ENCODE data around the gene MLLT6. TPM values are rescaled to one million over a fixed set of nuclear protein-coding genes. Genes with fewer than 3 reads are reported as not detected.
A peak's percentile ranks its signal among the peaks of the same experiment; 100 is the strongest.

Gene MLLT6
- total and polyA plus RNA-seq, 2 of the 13 experiments (the other 11 are each of a cell fraction or from before 2014, with no cell fraction given): 50.7 to 69.5 TPM

- TF ChIP-seq ZNF333 (CRISPR knock-in tag; IDR thresholded peaks at IDR 0.05; ENCODE audit: borderline replicate concordance): peak; percentile 59; the same call in 1 of the 2 replicates
- TF ChIP-seq ZNF512B (CRISPR knock-in tag; IDR thresholded peaks at IDR 0.05; ENCODE audit: borderline replicate concordance): no peak
- no peak; the same call in 1 of the 2 replicates for TF ChIP-seq THAP11 (CRISPR knock-in tag; IDR thresholded peaks at IDR 0.05)
- TF ChIP-seq IRX3 (CRISPR knock-in tag; IDR thresholded peaks at IDR 0.05; ENCODE audit: borderline replicate concordance, low read depth): no peak
- TF ChIP-seq ZNF10 (CRISPR knock-in tag; IDR thresholded peaks at IDR 0.05; ENCODE audit: borderline replicate concordance, low read depth): no peak
- TF ChIP-seq ATF6 (CRISPR knock-in tag; conservative IDR thresholded peaks at IDR 0.05): no peak
- TF ChIP-seq ZNF770 (CRISPR knock-in tag; IDR thresholded peaks at IDR 0.05): no peak
- TF ChIP-seq PAXIP1 (CRISPR knock-in tag; conservative IDR thresholded peaks at IDR 0.05): peak; percentile 62; the same call in 1 of the 2 replicates
- no peak for TF ChIP-seq RORA (CRISPR knock-in tag; IDR thresholded peaks at IDR 0.05)
- no peak for TF ChIP-seq ATF4 (CRISPR knock-in tag; IDR thresholded peaks at IDR 0.05)
- 0 out of 2 replicates have a peak, but pooled peaks have one; percentile 13 for TF ChIP-seq ZNF232 (CRISPR knock-in tag; IDR thresholded peaks at IDR 0.05; ENCODE audit: borderline replicate concordance)
- peak; percentile 67; the same call in 1 of the 2 replicates for TF ChIP-seq ZNF430 (CRISPR knock-in tag; IDR thresholded peaks at IDR 0.05)
- no peak for TF ChIP-seq SIX1 (CRISPR knock-in tag; IDR thresholded peaks at IDR 0.05; ENCODE audit: borderline replicate concordance)
- 0 out of 2 replicates have a peak, but pooled peaks have one; percentile 30 for TF ChIP-seq NR2F2 (IDR thresholded peaks at IDR 0.05; ENCODE audit: borderline replicate concordance, low read depth)
- no peak for TF ChIP-seq ZNF101 (CRISPR knock-in tag; IDR thresholded peaks at IDR 0.05; ENCODE audit: borderline replicate concordance, low read depth)
- TF ChIP-seq EEA1 (CRISPR knock-in tag; IDR thresholded peaks at IDR 0.05; ENCODE audit: borderline replicate concordance): no peak
These were observed 881 bp downstream of the MLLT6 start (continued) for GRCh38 chr17:38705803-38706504.

All from HepG2 (cell line).